ENCODE results near the gene CXCL11. TPM values are rescaled to one million over a fixed set of nuclear protein-coding genes. Genes with fewer than 3 reads are reported as not detected.
"Not testable (repeated sequence)": the region's sequence is repeated elsewhere in the genome, so short reads cannot be mapped to it uniquely, and the experiment has no call there.

CXCL11 gene
- total RNA-seq, 1 donor from 2014 or later = not detected

DNA sequence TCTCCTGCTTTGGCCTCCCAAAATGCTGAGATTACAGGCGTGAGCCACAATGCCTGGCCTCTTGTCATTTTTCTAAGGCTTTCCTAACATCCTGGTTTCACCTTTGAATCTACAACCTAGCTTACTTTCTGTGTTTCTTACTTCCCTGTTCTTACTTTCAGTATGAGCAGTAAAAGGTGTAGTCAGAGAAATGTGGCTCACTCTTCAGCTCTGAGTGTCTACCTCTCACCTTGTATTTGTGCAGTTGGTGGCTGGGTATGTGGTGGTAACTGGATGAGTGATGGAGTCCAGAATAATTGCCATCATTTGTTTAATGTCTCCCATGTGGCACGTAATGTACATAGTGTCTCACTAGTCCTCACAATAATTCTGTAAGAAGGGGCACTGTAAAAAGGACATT is 19.1 kb upstream of the CXCL11 start:
- Histone ChIP-seq H3K27me3 (no peaks in the 10 kb centered on the region), H3K27ac (no peak overlapping the region), H3K4me3 (no peak overlapping the region), H3K36me3 (no peaks in the 10 kb centered on the region), H3K9me3 (no peaks in the 10 kb centered on the region), H3K4me1 (no peaks in the 10 kb centered on the region)
- no peak for DNase-seq (ENCODE audit: low spot score in 2 of 2)
- TF ChIP-seq, protein P1, sequence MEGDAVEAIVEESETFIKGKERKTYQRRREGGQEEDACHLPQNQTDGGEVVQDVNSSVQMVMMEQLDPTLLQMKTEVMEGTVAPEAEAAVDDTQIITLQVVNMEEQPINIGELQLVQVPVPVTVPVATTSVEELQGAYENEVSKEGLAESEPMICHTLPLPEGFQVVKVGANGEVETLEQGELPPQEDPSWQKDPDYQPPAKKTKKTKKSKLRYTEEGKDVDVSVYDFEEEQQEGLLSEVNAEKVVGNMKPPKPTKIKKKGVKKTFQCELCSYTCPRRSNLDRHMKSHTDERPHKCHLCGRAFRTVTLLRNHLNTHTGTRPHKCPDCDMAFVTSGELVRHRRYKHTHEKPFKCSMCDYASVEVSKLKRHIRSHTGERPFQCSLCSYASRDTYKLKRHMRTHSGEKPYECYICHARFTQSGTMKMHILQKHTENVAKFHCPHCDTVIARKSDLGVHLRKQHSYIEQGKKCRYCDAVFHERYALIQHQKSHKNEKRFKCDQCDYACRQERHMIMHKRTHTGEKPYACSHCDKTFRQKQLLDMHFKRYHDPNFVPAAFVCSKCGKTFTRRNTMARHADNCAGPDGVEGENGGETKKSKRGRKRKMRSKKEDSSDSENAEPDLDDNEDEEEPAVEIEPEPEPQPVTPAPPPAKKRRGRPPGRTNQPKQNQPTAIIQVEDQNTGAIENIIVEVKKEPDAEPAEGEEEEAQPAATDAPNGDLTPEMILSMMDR (IDR thresholded peaks at IDR 0.05) = no peak
- intact Hi-C loops (cut with DNase I) = no loop called here

DNA sequence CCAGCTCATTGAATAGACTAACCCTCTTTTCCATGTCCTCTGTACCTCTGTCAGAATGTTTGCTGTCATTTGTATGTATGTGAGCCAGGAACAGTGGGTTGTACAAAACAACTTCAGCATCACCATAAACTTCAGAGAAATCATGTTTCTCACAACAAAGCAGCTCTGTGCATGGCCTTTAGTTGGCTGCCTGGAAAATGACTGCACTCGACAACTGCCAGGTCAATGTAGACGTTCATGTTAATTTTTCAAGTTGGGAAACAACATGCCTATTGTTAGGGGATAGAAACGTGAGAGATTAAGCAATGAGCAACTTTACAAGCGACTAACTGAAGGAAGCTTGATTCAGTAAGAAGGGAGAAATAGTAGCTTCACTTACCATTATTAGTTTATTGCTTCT is 17.9 kb upstream of the CXCL11 start:
- Histone ChIP-seq H3K27ac (no peak overlapping the region), H3K36me3 (no peaks in the 10 kb centered on the region), H3K27me3 (no peaks in the 10 kb centered on the region), H3K9me3 (no peaks in the 10 kb centered on the region), H3K4me1 (no peaks in the 10 kb centered on the region), H3K4me3 (no peak overlapping the region)
- intact Hi-C loops (cut with DNase I) = no loop called here
- DNase-seq (ENCODE audit: low spot score in 2 of 2) = no peak
- TF ChIP-seq, protein P1 (IDR thresholded peaks at IDR 0.05) = no peak

DNA sequence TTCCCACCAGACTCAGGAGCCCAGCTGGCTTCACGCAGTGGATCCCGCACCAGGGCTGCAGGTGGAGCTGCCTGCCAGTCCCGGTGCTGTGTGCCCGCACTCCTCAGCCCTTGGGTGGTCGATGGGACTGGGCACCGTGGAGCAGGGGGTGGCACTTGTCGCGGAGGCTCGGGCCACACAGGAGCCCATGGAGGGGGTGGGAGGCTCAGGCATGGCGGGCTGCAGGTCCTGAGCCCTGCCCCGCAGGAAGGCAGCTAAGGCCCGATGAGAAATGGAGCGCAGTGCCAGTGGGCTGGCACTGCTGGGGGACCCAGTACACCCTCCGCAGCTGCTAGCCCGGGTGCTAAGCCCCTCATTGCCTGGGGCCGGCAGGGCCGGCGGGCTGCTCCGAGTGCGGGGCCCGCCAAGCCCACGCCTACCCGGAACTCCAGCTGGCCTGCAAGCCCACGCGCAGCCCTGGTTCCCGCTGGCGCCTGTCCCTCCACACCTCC is 14.7 kb upstream of the CXCL11 start:
- DNase-seq (ENCODE audit: low spot score in 2 of 2); H3K4me1 ChIP-seq; H3K27me3 ChIP-seq; H3K9me3 ChIP-seq; H3K4me3 ChIP-seq; intact Hi-C loops (cut with DNase I); H3K27ac ChIP-seq; H3K36me3 ChIP-seq: not testable (repeated sequence)

DNA sequence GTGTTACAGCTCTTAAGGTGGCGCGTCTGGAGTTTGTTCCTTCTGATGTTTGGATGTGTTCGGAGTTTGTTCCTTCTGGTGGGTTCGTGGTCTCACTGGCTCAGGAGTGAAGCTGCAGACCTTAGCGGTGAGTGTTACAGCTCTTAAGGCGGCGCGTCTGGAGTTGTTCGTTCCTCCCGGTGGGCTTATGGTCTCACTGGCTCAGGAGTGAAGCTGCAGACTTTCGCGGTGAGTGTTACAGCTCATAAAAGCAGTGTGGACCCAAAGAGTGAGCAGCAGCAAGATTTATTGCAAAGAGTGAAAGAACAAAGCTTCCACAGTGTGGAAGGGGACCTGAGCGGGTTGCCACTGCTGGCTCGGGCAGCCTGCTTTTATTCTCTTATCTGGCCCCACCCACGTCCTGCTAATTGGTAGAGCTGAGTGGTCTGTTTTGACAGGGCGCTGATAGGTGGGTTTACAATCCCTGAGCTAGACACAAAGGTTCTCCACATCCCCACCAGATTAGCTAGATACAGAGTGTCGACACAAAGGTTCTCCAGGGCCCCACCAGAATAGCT is 14.1 kb upstream of the CXCL11 start:
- H3K27ac ChIP-seq; H3K27me3 ChIP-seq; H3K9me3 ChIP-seq; DNase-seq (ENCODE audit: low spot score in 2 of 2); intact Hi-C loops (cut with DNase I); H3K4me1 ChIP-seq; H3K36me3 ChIP-seq; H3K4me3 ChIP-seq: not testable (repeated sequence)

DNA sequence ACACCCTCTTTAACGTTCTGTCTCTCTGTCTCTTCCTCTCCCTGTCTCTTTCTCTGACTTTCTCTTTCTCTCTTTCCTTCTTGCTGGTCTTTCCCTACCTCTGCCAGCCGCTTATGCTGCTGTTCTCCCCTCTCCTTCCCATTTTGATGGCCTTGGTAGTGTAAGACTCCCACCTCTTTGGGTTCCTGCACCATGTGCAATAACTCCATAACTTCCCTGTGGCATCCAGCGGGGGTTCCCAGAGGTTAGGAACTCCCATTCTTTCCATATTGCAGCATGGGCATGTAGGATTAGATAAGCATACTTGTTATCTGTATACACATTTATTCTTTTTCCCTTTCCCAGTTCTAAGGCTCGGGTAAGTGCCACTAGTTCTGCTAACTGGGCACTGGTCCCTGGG is 8.8 kb upstream of the CXCL11 start:
- H3K4me1 ChIP-seq; intact Hi-C loops (cut with DNase I); DNase-seq (ENCODE audit: low spot score in 2 of 2); H3K27ac ChIP-seq; H3K9me3 ChIP-seq; H3K27me3 ChIP-seq; H3K36me3 ChIP-seq; H3K4me3 ChIP-seq: not testable (repeated sequence)

DNA sequence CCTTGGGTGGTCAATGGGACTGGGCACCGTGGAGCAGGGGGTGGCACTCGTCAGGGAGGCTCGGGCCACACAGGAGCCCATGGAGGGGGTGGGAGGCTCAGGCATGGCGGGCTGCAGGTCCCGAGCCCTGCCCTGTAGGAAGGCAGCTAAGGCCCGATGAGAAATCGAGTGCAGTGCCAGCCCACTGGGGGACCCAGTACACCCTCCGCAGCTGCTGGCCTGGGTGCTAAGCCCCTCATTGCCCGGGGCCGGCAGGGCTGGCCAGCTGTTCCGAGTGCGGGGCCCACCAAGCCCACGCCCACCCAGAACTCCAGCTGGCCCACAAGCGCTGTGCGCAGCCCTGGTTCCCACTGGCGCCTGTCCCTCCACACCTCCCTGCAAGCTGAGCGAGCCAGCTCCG is 7.4 kb upstream of the CXCL11 start:
- H3K4me3 ChIP-seq; H3K27ac ChIP-seq; DNase-seq (ENCODE audit: low spot score in 2 of 2); intact Hi-C loops (cut with DNase I); H3K4me1 ChIP-seq; H3K36me3 ChIP-seq; H3K9me3 ChIP-seq; H3K27me3 ChIP-seq: not testable (repeated sequence)

DNA sequence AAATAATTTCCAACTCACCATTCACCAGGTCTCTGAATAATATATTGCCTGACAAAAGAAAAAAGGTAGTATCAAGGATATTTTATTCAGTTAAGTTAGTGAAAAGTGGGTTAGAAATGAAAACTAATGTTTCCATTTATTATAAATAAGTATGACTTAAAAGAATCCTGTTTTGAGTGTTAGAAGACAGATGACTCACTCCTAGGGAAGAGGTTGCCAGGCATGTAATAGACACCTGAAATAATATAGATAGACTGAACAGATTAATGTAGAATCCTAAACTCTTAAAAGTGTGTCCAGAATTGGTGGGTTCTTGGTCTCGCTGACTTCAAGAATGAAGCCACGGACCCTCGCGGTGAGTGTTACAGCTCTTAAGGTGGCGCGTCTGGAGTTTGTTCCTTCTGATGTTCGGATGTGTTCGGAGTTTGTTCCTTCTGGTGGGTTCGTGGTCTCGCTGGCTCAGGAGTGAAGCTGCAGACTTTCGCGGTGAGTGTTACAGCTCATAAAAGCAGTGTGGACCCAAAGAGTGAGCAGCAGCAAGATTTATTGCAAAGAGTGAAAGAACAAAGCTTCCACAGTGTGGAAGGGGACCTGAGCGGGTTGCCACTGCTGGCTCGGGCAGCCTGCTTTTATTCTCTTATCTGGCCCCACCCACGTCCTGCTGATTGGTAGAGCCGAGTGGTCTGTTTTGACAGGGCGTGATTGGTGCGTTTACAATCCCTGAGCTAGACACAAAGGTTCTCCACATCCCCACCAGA is 6.5 kb upstream of the CXCL11 start:
- H3K36me3 ChIP-seq; H3K27ac ChIP-seq; H3K4me3 ChIP-seq; intact Hi-C loops (cut with DNase I); DNase-seq (ENCODE audit: low spot score in 2 of 2); H3K27me3 ChIP-seq; H3K9me3 ChIP-seq; H3K4me1 ChIP-seq: not testable (repeated sequence)

DNA sequence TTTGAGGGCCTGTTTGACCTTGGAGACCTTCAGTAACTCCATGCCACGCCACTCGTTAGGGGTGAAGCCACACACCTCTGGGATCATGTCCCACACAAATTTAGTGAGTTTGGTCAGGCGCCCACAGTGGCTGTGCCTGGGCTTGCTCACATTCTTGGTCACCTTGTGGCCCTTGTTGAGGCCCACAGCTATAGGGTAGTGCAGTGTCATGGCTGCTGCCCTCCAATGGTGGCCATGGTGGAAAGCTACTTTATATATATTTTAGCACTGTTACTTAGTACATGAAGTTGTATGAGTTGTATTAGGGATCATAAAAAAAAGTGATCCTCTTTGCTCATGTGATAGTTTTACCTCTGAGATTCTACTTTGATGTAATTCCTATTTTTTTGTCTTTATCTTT is 985 bp upstream of the CXCL11 start:
- H3K4me1 ChIP-seq = no peaks in the 10 kb centered on the region
- no peaks in the 10 kb centered on the region for H3K9me3 ChIP-seq
- no peaks in the 10 kb centered on the region for H3K36me3 ChIP-seq
- H3K27ac ChIP-seq = no peak overlapping the region
- intact Hi-C loops (cut with DNase I) = no loop called here
- no peak overlapping the region for H3K4me3 ChIP-seq
- H3K27me3 ChIP-seq = no peaks in the 10 kb centered on the region
- no peak for DNase-seq (ENCODE audit: low spot score in 2 of 2)
- TF ChIP-seq, protein P1 (IDR thresholded peaks at IDR 0.05) = no peak

Data from ascending aorta (tissue), 2 donors.